ENCODE measurements around the gene RPS10.

DNA sequence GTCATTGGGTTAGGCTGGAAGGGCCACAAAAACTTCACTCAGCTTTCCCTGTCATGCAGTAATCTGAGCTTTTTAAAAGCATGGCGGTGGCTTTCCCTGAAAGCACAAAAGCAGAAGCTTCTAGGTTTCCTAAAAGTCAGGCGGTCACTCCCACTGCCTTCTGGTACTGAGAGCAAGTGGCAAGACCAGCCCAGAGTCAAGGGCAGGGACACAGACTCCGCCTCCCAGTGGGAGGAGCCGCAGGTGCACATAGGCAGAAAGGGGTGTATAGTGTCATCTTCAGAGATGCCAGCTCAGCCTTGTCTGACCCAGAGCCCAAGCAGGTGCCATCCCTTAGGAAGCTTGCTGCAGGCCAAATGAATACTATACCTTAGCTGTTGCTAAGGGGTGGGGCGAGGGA lies 22.0 kb upstream of the RPS10 start:
- TF ChIP-seq EZH2 (IDR thresholded peaks at IDR 0.05) (no peak), POLR2AphosphoS5 (IDR thresholded peaks at IDR 0.05; ENCODE audit: borderline replicate concordance, low read depth, low read length) (no peak)
